HEK293 (cell line): ENCODE results near the gene ANAPC16.
A peak's percentile ranks its signal among the peaks of the same experiment; 100 is the strongest.

ENCODE experiments used
- BCL11A ChIP-seq: fragments of 450-650 bp; formaldehyde crosslinking; IDR thresholded peaks from 2 replicates; pipeline ENCODE4 v1.5.1; 2016; ENCODE audit warnings: low read depth, missing biosample characterization, missing genetic modification characterization
- CTCF ChIP-seq: fragments of 450-650 bp; formaldehyde crosslinking; IDR thresholded peaks from 2 replicates; pipeline ENCODE4 v1.5.1; 2016; ENCODE audit warnings: missing biosample characterization, missing genetic modification characterization
- GLI4 ChIP-seq: fragments of 450-650 bp; formaldehyde crosslinking; IDR thresholded peaks from 2 replicates; pipeline ENCODE4 v1.5.1; 2016; ENCODE audit warnings: missing biosample characterization, missing genetic modification characterization
- HOXA7 ChIP-seq: sonication (generic); formaldehyde crosslinking; IDR thresholded peaks from 2 replicates; pipeline ENCODE4 v1.8.1; 2022; ENCODE audit warnings: missing genetic modification reagents, borderline replicate concordance
- KLF8 ChIP-seq: fragments of 450-650 bp; formaldehyde crosslinking; IDR thresholded peaks from 2 replicates; pipeline ENCODE4 v1.5.1; 2016; ENCODE audit warnings: missing biosample characterization, missing genetic modification characterization
- PRDM6 ChIP-seq: fragments of 450-650 bp; formaldehyde crosslinking; IDR thresholded peaks from 2 replicates; pipeline ENCODE4 v1.5.1; 2017; ENCODE audit warnings: missing biosample characterization, missing genetic modification characterization
- SCRT2 ChIP-seq: fragments of 450-650 bp; formaldehyde crosslinking; IDR thresholded peaks from 2 replicates; pipeline ENCODE4 v1.5.1; 2016; ENCODE audit warnings: missing biosample characterization, missing genetic modification characterization
- SP3 ChIP-seq: fragments of 450-650 bp; formaldehyde crosslinking; IDR thresholded peaks from 2 replicates; pipeline ENCODE4 v1.5.1; 2016; ENCODE audit warnings: missing biosample characterization, missing genetic modification characterization
- SP7 ChIP-seq: fragments of 450-650 bp; formaldehyde crosslinking; IDR thresholded peaks from 2 replicates; pipeline ENCODE4 v1.5.1; 2016; ENCODE audit warnings: missing biosample characterization, missing genetic modification characterization
- TSHZ1 ChIP-seq: fragments of 450-650 bp; formaldehyde crosslinking; IDR thresholded peaks from 2 replicates; pipeline ENCODE4 v1.5.1; 2016; ENCODE audit warnings: missing biosample characterization, missing genetic modification characterization, borderline replicate concordance
- ZBTB20 ChIP-seq: fragments of 450-650 bp; formaldehyde crosslinking; IDR thresholded peaks from 2 replicates; pipeline ENCODE4 v1.5.1; 2016; ENCODE audit warnings: missing biosample characterization, missing genetic modification characterization
- ZBTB21 ChIP-seq: fragments of 450-650 bp; formaldehyde crosslinking; IDR thresholded peaks from 2 replicates; pipeline ENCODE4 v1.5.1; 2017; ENCODE audit warnings: missing biosample characterization, missing genetic modification characterization
- ZFHX2 ChIP-seq: fragments of 450-650 bp; formaldehyde crosslinking; conservative IDR thresholded peaks from 2 replicates; pipeline ENCODE4 v1.5.1; 2016; ENCODE audit warnings: missing biosample characterization, missing genetic modification characterization
- ZFP3 ChIP-seq: fragments of 450-650 bp; formaldehyde crosslinking; IDR thresholded peaks from 2 replicates; pipeline ENCODE4 v1.5.1; 2016; ENCODE audit warnings: low read depth, missing biosample characterization, missing genetic modification characterization
- ZFP41 ChIP-seq: fragments of 450-650 bp; formaldehyde crosslinking; IDR thresholded peaks from 2 replicates; pipeline ENCODE4 v1.5.1; 2016; ENCODE audit warnings: missing biosample characterization, missing genetic modification characterization, borderline replicate concordance
- ZNF223 ChIP-seq: fragments of 450-650 bp; formaldehyde crosslinking; IDR thresholded peaks from 2 replicates; pipeline ENCODE4 v1.5.1; 2016; ENCODE audit warnings: missing biosample characterization, missing genetic modification characterization
- ZNF274 ChIP-seq, 2 experiments: fragments of 200-500 bp in 1 of 2; fragments of 450-650 bp in 1 of 2; sonication (Bioruptor generic) in 1 of 2; formaldehyde crosslinking in 1 of 2; IDR thresholded peaks; 2 replicates each; pipeline versions ENCODE4 v1.5.1 to v1.6.1; 2014 to 2016; ENCODE audit warnings: borderline replicate concordance in 1 of 2, inconsistent platforms in 1 of 2, low read length in 1 of 2, missing biosample characterization in 1 of 2, missing genetic modification characterization in 1 of 2
- ZNF311 ChIP-seq: fragments of 450-650 bp; formaldehyde crosslinking; IDR thresholded peaks from 2 replicates; pipeline ENCODE4 v1.5.1; 2017; ENCODE audit warnings: missing biosample characterization, missing genetic modification characterization, borderline replicate concordance
- ZNF324 ChIP-seq: fragments of 450-650 bp; formaldehyde crosslinking; IDR thresholded peaks from 2 replicates; pipeline ENCODE4 v1.5.1; 2016; ENCODE audit warnings: missing biosample characterization, missing genetic modification characterization
- ZNF391 ChIP-seq: fragments of 450-650 bp; formaldehyde crosslinking; IDR thresholded peaks from 2 replicates; pipeline ENCODE4 v1.5.1; 2016; ENCODE audit warnings: low read depth, missing biosample characterization, missing genetic modification characterization, borderline replicate concordance
- ZNF48 ChIP-seq: fragments of 450-650 bp; formaldehyde crosslinking; IDR thresholded peaks from 2 replicates; pipeline ENCODE4 v1.5.1; 2016; ENCODE audit warnings: missing biosample characterization, missing genetic modification characterization
- ZNF548 ChIP-seq: fragments of 450-650 bp; formaldehyde crosslinking; IDR thresholded peaks from 2 replicates; pipeline ENCODE4 v1.5.1; 2016; ENCODE audit warnings: missing biosample characterization, missing genetic modification characterization
- ZNF555 ChIP-seq: fragments of 450-650 bp; formaldehyde crosslinking; conservative IDR thresholded peaks from 2 replicates; pipeline ENCODE4 v1.5.1; 2017; ENCODE audit warnings: missing biosample characterization, mild to moderate bottlenecking, missing genetic modification characterization, inconsistent platforms
- ZNF624 ChIP-seq: fragments of 450-650 bp; formaldehyde crosslinking; IDR thresholded peaks from 2 replicates; pipeline ENCODE4 v1.5.1; 2017; ENCODE audit warnings: missing biosample characterization, missing genetic modification characterization
- ZNF645 ChIP-seq: fragments of 450-650 bp; formaldehyde crosslinking; IDR thresholded peaks from 2 replicates; pipeline ENCODE4; 2016; ENCODE audit warnings: missing biosample characterization, missing genetic modification characterization
- ZNF654 ChIP-seq: fragments of 450-650 bp; formaldehyde crosslinking; IDR thresholded peaks from 2 replicates; pipeline ENCODE4 v1.5.1; 2016; ENCODE audit warnings: low read depth, missing biosample characterization, missing genetic modification characterization
- ZNF670 ChIP-seq: fragments of 450-650 bp; formaldehyde crosslinking; IDR thresholded peaks from 2 replicates; pipeline ENCODE4 v1.5.1; 2016; ENCODE audit warnings: missing biosample characterization, missing genetic modification characterization, low read depth
- ZNF704 ChIP-seq: fragments of 450-650 bp; formaldehyde crosslinking; IDR thresholded peaks from 2 replicates; pipeline ENCODE4 v1.5.1; 2016; ENCODE audit warnings: missing biosample characterization, missing genetic modification characterization
- ZNF785 ChIP-seq: fragments of 450-650 bp; formaldehyde crosslinking; IDR thresholded peaks from 2 replicates; pipeline ENCODE4 v1.5.1; 2016; ENCODE audit warnings: missing biosample characterization, missing genetic modification characterization
- ZNF791 ChIP-seq: fragments of 450-650 bp; formaldehyde crosslinking; IDR thresholded peaks from 2 replicates; pipeline ENCODE4 v1.5.1; 2016; ENCODE audit warnings: missing biosample characterization, missing genetic modification characterization

Gene ANAPC16

GRCh38 chr10:72273410-72274212, 57.8 kb downstream of the ANAPC16 start, which contains the start of gene DDIT4 (continued):
- TF ChIP-seq ZNF791 (tag by site-specific recombination) (no peak), SP3 (tag by site-specific recombination) (peak; percentile 89), ZBTB21 (tag by site-specific recombination) (0 out of 2 replicates have a peak, but pooled peaks have one; percentile 4), SP7 (tag by site-specific recombination) (peak; percentile 97), ZNF391 (tag by site-specific recombination) (peak; percentile 86; the same call in 1 of the 2 replicates), TSHZ1 (0 out of 2 replicates have a peak, but pooled peaks have one; percentile 11), ZNF555 (no peak), BCL11A (tag by site-specific recombination) (no peak), ZFHX2 (tag by site-specific recombination) (peak; percentile 75), PRDM6 (tag by site-specific recombination) (peak; percentile 75), ZFP3 (tag by site-specific recombination) (no peak), ZNF624 (tag by site-specific recombination) (peak; percentile 85; the same call in 1 of the 2 replicates), ZNF670 (tag by site-specific recombination) (no peak), SCRT2 (no peak), ZFP41 (tag by site-specific recombination) (peak; percentile 61; the same call in 1 of the 2 replicates), CTCF (peak; percentile 41; the same call in 1 of the 2 replicates), KLF8 (peak; percentile 30), ZNF48 (tag by site-specific recombination) (no peak), ZNF645 (tag by site-specific recombination) (peak; percentile 85; the same call in 1 of the 2 replicates), ZNF704 (tag by site-specific recombination) (no peak), ZNF324 (tag by site-specific recombination) (peak; percentile 74), ZNF223 (no peak), ZNF311 (tag by site-specific recombination) (no peak), ZNF274 (IDR thresholded peaks at IDR 0.05; ENCODE audit: low read length) (no peak), ZNF274 (tag by site-specific recombination; IDR thresholded peaks at IDR 0.05; ENCODE audit: borderline replicate concordance) (no peak; the same call in 1 of the 2 replicates), GLI4 (peak; percentile 76; the same call in 1 of the 2 replicates), HOXA7 (CRISPR knock-in tag) (no peak), ZNF654 (tag by site-specific recombination) (no peak), ZNF785 (tag by site-specific recombination) (no peak), ZNF548 (tag by site-specific recombination) (no peak), ZBTB20 (tag by site-specific recombination) (no peak)
